ENCODE data around the gene MTHFD1L.

DNA sequence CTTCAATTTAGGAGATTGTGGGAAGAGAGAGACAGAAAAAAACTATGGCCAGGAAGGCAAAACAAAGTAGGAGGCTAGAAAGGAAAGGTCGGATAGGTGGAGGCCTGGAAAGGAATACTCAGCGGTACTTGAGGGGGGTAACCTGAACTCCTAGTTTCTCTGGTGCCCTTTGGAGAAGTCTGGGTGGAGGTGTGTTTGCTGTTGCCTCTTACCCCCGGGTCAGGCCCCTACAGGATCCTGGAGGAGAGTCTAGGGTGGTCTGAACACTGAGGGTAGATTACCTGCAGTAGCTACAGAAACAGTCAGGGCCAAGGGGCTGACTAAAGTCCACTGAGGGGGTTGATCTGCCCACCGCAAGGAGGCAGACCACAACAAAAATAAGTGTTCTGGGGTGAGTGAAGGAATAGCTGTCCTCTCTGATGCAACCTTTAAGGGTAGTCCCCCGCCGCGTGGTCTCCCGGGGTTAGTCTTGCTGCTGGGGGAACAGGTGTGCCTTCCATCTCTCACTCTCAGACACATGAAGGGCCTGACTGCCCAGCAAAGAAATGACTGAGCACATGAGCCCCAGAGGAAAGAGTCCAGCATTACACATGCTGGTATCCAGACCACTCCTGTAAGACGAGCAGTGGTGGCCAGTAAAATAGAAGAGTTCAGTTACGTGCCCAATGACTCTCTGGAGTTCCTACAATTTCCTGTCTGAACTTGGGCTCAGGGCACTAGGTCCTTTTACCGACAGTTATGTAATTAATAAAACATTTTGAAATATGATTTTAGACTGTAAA, 59.5 kb downstream of the MTHFD1L start:
- no peak for TF ChIP-seq POLR2AphosphoS5 (IDR thresholded peaks at IDR 0.05; ENCODE audit: low read depth, low read length)
- TF ChIP-seq SPI1 (IDR thresholded peaks at IDR 0.05; ENCODE audit: low read depth, low read length): no peak
- no peak for TF ChIP-seq TAF1 (IDR thresholded peaks at IDR 0.05; ENCODE audit: low read depth, low read length)
- no peak for TF ChIP-seq POLR2A (IDR thresholded peaks at IDR 0.05; ENCODE audit: low read depth, low read length)
- no peak for TF ChIP-seq PAX5 (IDR thresholded peaks at IDR 0.05; ENCODE audit: insufficient read depth, low read length, severe bottlenecking)
- TF ChIP-seq POU2F2 (IDR thresholded peaks at IDR 0.05; ENCODE audit: low read depth, low read length): no peak

Data from GM12891 (cell line).